Activated CD8-positive, alpha-beta memory T cell treated with anti-CD3 and anti-CD28 coated beads for 24 hours (primary cell): Measurements from ENCODE around the gene RNF123.

Source experiments
- DNase-seq: peaks from one replicate; pipeline ENCODE4 v3.0.0-alpha.2; 2020

The RNF123 gene

GRCh38 chr3:49721896-49722781, 32.8 kb downstream of the RNF123 start:
- no peak for DNase-seq

GRCh38 chr3:49722896-49723295, 33.5 kb downstream of the RNF123 start:
- DNase-seq: no peak

- DNase-seq: peak; percentile 79
Measured at GRCh38 chr3:49723296-49723627, 33.9 kb downstream of the RNF123 start.

GRCh38 chr3:49723628-49724551, 34.5 kb downstream of the RNF123 start, which contains the start of gene GMPPB:
Gene GMPPB, minus strand, starts transcription at chr3:49723951. Its CDS starts 225 bp downstream, at chr3:49723726.
- peak; percentile 96 for DNase-seq

- DNase-seq: no peak
Measured at GRCh38 chr3:49724586-49724985, 35.2 kb downstream of the RNF123 start.

- no peak for DNase-seq
Measured at GRCh38 chr3:49725906-49726681, 36.7 kb downstream of the RNF123 start.

- no peak for DNase-seq
Measured at GRCh38 chr3:49727154-49727923, 38.0 kb downstream of the RNF123 start.

- DNase-seq: no peak
Measured at GRCh38 chr3:49727924-49728361, 38.6 kb downstream of the RNF123 start.

- no peak for DNase-seq
Measured at GRCh38 chr3:49729966-49730609, 40.7 kb downstream of the RNF123 start.

GRCh38 chr3:49732597-49732996, 43.2 kb downstream of the RNF123 start:
- DNase-seq: no peak

- DNase-seq: no peak
Measured at GRCh38 chr3:49733551-49733950, 44.2 kb downstream of the RNF123 start.

GRCh38 chr3:49734752-49735151, 45.4 kb downstream of the RNF123 start:
- DNase-seq: no peak

GRCh38 chr3:49738067-49738713, 48.8 kb downstream of the RNF123 start:
- DNase-seq: no peak

- no peak for DNase-seq
Measured at GRCh38 chr3:49740427-49740826, 51.1 kb downstream of the RNF123 start.

GRCh38 chr3:49745986-49746385, 56.6 kb downstream of the RNF123 start:
- no peak for DNase-seq

GRCh38 chr3:49747792-49748480, 58.6 kb downstream of the RNF123 start:
- DNase-seq: peak; percentile 17

GRCh38 chr3:49748874-49749273, 59.5 kb downstream of the RNF123 start:
- peak; percentile 9 for DNase-seq

GRCh38 chr3:49750056-49750455, 60.7 kb downstream of the RNF123 start:
- peak; percentile 28 for DNase-seq

GRCh38 chr3:49751501-49751900, 62.1 kb downstream of the RNF123 start:
- DNase-seq: peak; percentile 1

GRCh38 chr3:49754536-49754935, 65.2 kb downstream of the RNF123 start:
- DNase-seq: peak; percentile 5
